Sigmoid colon (tissue), 4 donors: ENCODE results near the gene MYCN.

Experiments
- POLR2A ChIP-seq, 2 donors: fragments of 450-650 bp; IDR thresholded peaks; one replicate each; pipeline ENCODE4 v1.6.1; 2016; ENCODE audit warnings: antibody characterized with exemption in 2 of 2, mild to moderate bottlenecking in 2 of 2, moderate library complexity in 2 of 2
- POLR2AphosphoS5 ChIP-seq, 4 donors: sonication (generic); formaldehyde crosslinking; IDR thresholded peaks; one replicate each; pipeline ENCODE4 v1.6.1; 2017; ENCODE audit warnings: antibody characterized with exemption in 4 of 4
- TF ChIP-seq, protein P1 (sequence below), 4 experiments: fragments of 450-650 bp in 3 of 4; fragments of 200-600 bp in 1 of 4; IDR thresholded peaks; one replicate each; pipeline ENCODE4 v1.5.1; 2016 to 2019; ENCODE audit warnings: antibody characterized with exemption in 4 of 4, mild to moderate bottlenecking in 3 of 4, moderate library complexity in 2 of 4

DNA sequence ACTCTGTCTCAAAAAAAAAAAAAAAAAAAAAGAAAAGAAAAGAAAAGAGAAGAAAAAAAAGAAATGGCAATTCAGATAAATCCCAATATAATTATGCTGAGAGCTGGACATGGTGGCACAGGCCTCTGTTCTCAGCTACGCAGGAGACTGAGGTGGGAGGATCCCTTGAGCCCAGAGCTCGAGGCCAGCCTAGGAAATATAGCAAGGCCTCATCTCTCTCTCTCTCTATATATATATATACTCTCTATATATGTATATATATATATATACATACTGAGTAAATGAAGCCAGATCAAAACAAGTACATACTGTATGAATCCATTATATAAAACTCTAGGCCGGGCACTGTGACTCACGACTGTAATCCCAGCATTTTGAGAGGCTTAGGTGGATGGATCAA is 30.6 kb upstream of the MYCN start:
- TF ChIP-seq, protein P1, sequence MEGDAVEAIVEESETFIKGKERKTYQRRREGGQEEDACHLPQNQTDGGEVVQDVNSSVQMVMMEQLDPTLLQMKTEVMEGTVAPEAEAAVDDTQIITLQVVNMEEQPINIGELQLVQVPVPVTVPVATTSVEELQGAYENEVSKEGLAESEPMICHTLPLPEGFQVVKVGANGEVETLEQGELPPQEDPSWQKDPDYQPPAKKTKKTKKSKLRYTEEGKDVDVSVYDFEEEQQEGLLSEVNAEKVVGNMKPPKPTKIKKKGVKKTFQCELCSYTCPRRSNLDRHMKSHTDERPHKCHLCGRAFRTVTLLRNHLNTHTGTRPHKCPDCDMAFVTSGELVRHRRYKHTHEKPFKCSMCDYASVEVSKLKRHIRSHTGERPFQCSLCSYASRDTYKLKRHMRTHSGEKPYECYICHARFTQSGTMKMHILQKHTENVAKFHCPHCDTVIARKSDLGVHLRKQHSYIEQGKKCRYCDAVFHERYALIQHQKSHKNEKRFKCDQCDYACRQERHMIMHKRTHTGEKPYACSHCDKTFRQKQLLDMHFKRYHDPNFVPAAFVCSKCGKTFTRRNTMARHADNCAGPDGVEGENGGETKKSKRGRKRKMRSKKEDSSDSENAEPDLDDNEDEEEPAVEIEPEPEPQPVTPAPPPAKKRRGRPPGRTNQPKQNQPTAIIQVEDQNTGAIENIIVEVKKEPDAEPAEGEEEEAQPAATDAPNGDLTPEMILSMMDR (IDR thresholded peaks at IDR 0.05): no peak
- no peak for TF ChIP-seq POLR2AphosphoS5 (IDR thresholded peaks at IDR 0.05)
- TF ChIP-seq POLR2A (IDR thresholded peaks at IDR 0.05): no peak
